ENCODE results near the gene GSTM3.
A peak's percentile ranks its signal among the peaks of the same experiment; 100 is the strongest.

The GSTM3 gene

DNA sequence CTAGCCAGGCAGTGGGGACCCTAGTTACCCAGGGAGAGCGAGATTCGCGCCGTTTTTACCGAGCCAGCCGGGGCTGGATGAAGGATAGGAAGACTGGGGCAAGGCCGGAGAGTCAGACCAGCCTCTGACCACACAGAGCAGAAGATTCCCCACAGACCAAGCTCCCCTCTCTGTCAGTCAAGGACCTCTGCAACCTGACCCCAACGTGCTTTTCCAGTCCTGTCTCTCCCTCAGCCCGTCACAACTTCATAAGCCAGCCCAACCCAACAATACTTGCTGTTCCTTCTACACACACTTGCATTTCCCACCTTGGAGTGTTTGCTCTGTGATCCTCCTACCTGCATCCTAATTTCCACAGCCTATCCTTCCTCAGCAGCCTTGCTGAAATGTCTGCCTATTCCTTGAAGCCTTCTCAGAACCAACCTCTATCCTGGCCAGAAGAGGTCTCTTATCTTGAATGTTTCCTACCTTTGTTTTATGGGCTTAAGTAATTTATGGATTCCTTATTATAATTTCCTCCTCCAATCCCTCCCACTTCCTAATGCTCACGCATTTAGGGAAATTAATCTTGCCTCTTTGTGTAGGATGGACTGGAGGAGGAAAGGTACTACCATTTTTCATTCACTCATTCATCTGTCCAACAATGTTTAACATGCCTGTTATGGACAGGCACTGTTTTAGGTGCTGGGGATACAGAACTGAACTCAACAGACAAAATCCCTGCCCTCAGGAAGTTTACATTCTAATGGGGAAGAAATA, at the start of gene GSTM3:
Gene GSTM3 (minus strand): TSS at position 424 of the 759 bp plus-strand sequence. CDS start 751 bp downstream, outside the sequence.
- DNase-seq (ENCODE audit: low read depth in 2 of 2, low spot score in 1 of 2) = no peak

DNA sequence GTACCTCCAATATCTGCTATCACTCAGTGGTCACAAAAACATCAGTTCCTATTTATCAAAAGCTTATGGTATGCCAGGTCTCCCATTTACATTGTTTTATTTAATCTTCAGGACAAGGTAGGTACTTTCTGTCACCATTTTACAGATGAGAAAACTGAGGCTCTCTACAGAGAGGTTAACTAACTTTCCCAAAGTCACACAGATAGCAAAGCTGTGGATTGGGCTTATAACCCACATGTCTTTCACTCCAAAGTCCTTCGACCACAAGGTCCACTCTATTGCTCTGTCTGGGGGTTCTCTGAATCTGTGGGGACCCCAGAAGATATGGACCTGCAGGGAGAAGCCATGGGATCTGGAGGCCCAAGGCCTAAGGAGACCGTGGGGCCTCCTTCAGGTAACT, 49.5 kb upstream of the GSTM3 start:
- DNase-seq (ENCODE audit: low read depth in 2 of 2, low spot score in 1 of 2) = no peak

DNA sequence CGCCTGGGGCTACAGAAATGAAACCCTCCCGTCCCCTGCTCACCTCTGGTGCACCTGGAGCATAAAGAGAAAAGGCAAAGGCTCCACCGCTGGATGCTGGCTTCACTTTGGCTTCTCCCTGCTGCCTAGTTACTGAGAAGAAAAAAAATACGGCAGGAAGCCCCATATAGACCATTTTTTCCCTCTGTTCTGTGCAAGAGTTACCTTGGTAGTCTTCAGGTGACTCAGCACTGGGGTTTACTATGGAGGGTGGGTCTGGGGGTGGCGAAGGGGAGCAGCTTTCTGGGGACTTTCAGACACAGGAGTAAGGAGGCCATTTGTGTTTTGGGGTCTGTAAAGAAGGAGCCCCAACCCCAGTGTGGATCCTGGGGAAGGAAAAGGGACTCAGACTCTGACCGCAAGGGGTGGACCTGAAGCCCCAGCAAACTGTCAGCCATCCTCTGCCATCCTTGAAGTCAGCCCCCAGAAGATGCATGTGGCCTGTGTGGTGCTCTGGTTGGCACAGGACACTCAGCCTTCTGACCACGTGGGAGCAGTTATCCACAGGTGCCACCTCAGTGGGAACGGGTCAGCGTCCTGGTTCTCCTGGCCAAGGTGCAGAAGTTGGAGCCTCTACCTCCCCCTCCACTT, 48.8 kb upstream of the GSTM3 start:
- DNase-seq (ENCODE audit: low read depth in 2 of 2, low spot score in 1 of 2) = no peak

DNA sequence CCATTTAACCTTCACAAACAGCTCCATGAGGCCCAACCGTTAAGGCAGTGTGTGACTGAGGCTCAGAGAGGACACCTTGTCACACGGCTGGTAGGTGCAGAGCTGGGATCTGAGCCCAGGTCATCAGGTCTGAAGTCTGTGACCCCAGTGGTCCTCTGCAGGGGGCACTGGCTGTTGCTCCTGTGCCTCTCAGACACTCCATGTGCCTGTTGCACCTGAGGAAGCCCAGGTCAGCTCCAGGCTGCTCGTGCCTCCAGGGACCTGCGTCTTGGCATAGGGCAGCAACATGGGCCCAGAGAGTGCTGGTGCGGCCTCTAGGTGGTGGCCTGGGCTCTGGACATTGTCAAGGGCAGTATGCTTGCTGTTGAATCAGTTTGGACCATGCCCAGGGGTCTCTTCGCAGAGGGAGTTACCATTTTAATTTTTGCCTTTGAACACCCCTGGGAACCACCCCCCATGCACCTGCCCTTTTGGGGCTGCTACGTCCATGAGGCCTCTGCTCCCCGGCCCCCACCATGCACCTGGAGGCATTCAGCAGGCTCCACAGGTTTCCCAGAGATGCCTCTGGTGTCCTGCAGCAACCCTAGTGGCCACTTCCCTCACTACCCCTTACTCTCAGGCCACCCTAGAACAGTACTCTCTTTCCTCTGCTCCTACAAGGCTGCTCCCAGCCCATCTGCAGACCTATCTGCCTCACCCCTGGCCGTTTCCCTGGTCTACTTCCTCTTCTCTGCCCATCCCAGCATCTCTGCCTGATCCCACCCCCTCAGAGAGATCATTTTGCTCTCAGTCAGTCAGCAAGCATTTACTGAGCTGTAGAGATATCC, 48.1 kb upstream of the GSTM3 start:
- no peak for DNase-seq (ENCODE audit: low read depth in 2 of 2, low spot score in 1 of 2)

DNA sequence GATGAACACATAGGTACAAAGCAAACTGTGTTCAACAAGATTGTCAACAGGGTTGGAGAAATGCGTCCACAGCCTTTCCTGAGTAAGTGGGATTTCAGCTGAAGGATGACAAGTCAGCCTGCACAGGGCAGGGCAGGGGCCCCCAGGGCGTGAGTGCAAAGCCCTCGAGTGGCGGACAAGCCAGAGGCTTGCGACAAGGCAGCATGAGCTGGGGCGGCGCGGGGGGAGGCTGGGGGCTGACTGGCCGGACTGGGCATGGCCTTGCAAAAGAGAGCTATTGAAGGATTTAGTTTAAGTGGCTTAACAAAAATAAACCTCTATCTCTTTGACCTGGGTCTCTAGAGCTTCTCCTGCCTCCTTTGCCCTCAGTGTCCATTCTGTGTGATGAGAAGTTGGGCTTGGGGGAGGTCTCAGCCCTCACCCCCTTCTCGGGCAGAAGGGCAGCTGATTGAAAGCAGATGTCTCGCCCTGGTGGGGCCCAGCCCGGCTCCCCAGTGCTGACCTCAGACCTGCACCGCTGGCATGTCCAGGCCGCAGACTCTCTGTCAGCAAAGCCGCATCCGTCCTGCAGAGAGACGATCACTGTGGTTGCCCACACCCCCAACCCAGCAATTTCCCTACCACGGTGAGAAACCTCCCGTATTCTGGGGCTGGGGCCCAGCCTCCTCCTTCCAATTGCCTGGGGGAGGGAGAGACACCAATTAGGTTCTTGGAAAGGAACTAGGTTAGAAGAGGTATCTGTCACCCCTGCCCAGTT, 47.2 kb upstream of the GSTM3 start:
- no peak for DNase-seq (ENCODE audit: low read depth in 2 of 2, low spot score in 1 of 2)

DNA sequence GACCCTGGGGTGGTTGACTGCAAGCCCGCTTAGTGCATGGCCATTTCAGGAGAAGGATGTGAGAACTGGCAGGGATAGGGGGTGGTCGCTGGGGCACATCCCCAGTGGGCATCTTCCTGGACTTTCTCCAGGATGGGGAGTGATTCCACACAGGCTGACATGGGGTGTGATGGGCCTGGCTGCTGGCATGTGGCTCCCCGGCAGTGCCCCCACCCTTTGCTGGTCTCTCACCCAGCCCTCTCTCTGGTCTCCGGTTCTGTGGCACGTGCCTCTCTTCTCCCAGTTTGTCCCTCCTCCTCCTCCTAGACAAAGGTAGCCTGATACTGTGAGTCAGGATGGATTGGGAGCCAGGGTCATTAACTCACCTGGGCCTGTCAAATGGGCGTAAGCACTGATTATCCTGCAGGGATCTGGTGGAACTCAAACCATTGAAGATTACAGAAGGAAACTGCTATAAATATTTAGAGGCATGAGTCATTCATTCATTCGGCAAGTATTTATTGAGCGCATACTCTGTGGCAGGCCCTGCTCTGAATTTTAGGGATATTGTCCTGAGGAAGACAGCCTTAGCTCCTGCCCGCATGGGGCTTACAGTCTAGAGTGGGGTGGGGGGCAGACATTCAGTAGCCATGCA, 46.5 kb upstream of the GSTM3 start:
- no peak for DNase-seq (ENCODE audit: low read depth in 2 of 2, low spot score in 1 of 2)

DNA sequence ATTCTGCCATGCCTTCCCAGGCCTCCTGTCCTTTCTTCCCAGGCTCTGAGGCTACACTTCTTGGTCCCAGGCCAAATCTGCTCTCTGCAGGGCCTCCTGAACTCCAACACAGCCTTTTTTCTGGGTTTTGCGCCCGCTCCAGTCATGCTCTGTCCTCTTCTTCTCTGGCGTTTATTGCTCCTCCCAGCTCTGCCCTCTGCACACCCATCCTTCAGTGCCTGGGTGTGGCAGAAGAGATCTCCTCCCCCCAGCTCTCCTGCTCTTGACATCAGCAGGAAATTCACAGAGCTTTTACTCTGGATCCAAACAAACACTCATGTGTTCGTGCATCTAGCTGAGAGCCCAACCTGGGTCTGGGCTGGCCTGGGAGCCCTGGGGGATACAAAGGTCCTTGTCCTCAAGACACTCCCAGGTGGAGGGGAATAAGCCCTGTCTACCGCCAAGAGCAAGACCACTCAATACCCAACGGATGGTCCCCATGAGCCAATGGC, 45.7 kb upstream of the GSTM3 start:
- DNase-seq (ENCODE audit: low read depth in 2 of 2, low spot score in 1 of 2) = no peak

DNA sequence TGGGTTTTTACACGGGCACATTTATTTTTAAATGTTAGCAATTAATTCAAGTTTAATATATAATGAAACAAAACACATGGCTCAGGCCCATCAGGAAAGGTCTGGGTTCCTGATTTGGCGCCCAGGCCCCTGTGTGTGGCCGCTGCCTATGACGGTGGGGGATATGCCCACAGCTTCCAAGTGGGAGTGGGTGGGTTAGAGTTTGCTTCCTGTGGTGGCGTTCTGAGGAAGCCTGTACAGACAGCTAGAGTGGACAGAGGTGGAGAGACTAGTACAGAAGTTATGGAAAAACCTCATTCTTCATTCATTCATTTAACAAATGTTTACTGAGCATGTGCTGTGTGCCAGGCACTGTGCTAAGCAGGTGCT, 45.3 kb upstream of the GSTM3 start:
- no peak for DNase-seq (ENCODE audit: low read depth in 2 of 2, low spot score in 1 of 2)

DNA sequence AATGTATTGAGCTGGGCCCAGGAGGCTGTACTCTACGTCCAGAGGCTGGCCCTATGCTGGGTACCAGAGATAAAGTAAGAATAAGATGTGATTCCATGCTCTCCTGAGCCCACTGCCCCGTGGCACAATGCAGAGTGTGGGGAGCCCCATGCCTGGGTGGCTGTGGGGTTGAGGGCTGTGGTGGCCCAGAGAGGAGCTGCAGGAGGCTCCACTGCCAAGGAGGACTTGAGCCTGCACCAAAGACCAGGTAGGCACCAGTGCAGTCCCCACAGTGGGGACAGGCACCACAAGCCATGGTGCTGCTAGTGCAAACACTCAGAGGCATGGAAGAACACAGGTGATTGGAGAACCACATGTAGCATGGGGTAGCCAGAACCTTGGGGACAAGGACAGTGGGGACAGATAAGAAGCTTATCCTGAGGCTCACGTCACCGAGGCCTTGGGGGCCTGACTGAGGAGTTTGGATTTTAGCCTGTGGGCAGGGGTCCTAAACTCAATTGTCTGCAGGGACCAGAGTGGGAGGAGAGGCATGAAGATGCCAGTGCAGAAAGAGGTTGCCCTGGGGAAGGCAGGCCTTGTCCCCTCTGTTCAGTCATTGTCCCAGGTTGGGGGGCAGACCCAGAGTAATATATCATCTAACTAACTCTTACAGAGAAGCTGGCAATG, 44.7 kb upstream of the GSTM3 start:
- DNase-seq (ENCODE audit: low read depth in 2 of 2, low spot score in 1 of 2) = no peak

DNA sequence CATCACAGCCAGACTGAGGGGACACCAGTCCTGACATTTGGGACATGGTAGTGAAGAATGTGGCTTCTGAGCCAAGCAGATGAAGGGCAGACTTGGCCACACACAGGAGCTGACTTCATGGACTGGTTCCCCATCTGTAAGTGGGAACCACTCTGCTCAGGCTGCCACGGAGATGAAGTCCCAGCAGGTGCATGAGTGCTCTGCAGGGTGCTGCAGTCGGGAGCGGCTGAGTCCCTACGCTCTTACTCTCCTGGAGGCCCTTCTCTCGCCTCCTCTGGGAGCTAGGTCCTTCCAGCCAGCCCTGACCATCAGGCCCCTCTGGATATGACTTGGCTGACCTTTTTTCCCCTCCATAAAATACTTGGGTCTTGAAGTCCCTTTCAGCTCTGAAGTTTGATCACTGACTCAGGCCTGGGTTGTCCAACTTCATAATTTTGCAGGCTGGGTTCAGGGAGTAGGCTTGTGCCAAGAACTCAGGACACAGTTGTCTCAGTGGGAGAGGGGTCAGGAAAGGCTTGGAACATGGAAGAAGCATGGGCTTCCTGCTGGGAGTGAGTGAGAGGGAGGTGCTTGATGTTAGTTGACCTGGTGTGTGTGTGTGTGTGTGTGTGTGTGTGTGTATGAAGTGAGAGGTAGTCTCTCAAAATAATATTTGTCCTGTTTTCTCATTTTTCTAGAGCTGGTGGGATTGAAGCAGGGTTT, 43.9 kb upstream of the GSTM3 start:
- DNase-seq (ENCODE audit: low read depth in 2 of 2, low spot score in 1 of 2) = no peak

DNA sequence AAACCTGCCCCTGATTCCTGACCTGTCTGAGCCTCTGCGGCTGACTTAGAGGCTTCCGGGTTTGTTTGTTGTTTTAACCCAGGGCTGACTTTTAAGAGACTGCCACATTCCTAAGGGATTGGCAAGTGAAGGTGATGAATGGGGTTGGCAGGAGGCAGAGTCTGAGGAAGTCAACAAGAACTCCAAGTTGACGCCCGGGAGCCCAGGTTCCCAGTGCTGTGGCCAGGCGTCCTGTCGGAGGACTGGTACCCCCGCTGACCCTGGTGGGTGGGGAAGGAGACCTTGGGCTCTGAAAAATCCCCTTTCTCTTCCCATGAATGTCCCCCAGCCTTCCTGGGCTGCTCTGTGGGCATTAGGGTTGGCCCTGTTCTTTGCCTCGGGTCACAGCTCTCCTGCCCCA, 42.6 kb upstream of the GSTM3 start:
- no peak for DNase-seq (ENCODE audit: low read depth in 2 of 2, low spot score in 1 of 2)

DNA sequence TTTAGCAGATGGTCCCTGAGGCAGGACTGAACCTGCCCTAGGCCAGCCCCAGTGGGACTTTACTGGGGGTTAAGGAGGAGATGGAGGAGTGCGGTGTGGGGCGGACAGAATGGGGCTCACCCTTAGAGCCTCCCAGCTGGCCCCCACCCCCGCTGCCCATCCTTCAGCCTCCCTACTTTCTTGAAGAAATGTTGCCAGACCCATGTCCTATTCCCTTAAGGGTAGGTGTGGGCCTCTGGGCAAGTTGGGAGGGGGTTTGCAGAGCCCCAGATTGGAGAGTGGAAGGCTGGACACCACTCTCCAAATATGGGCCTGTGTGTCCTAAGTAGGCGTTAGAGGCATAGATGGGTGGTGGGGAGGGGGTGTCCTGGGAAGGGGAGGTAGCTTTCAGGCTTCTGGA, 42.1 kb upstream of the GSTM3 start:
- no peak for DNase-seq (ENCODE audit: low read depth in 2 of 2, low spot score in 1 of 2)

DNA sequence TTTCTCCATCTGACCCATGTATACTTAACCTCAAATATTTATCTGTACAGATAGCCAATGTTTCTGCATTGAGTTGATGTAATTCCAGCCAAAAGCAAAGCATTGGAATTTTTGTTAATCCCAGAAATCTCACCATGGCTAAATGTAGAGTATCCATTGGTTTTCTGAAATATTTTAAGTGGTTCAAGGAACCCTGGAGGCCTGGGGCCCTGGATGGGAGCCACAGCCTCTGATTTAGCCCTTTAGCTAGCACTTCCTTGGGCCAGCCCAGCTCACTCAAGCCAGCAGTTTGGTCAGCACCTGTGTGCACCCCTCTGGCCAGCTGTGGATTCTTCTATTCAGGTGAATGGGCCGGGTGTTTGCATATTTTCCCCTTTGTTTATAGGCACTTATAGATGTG, 41.7 kb upstream of the GSTM3 start:
- no peak for DNase-seq (ENCODE audit: low read depth in 2 of 2, low spot score in 1 of 2)

DNA sequence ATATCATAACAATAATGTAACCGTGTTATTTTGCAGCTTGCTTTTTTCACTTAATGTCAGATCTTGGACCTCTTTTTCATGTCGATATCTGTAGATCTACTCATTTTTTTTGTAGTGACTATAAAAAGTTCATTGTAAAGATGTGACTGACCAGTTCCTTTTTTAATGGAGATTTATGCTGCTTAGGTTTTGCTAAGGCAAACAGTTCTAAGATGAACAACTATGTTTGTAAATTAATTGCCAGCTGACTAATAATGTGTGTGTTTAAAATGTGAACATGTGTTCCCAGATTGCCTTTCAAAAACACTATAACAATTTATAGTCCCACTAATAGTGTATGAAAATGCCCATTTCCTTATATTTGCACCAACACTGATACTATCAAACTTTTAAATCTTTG, 41.0 kb upstream of the GSTM3 start:
- DNase-seq (ENCODE audit: low read depth in 2 of 2, low spot score in 1 of 2) = no peak

DNA sequence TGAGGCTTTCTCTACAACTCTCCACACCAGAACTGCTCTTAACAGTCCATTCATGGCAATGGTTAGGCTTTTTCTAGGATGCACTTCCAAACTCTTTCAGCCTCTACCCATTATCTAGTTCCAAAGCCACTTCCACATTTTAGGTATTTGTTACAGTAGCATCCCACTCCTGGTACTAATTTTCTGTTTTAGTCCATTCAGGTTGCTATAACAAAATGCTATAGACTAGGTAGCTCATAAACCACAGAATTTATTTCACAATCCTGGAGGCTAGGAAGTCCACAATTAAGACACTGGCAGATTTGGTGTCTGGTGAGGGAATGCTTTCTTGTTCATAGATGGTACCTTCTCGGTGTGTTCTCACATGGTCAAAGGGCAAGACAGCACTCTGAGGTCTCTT, 40.1 kb upstream of the GSTM3 start:
- no peak for DNase-seq (ENCODE audit: low read depth in 2 of 2, low spot score in 1 of 2)

DNA sequence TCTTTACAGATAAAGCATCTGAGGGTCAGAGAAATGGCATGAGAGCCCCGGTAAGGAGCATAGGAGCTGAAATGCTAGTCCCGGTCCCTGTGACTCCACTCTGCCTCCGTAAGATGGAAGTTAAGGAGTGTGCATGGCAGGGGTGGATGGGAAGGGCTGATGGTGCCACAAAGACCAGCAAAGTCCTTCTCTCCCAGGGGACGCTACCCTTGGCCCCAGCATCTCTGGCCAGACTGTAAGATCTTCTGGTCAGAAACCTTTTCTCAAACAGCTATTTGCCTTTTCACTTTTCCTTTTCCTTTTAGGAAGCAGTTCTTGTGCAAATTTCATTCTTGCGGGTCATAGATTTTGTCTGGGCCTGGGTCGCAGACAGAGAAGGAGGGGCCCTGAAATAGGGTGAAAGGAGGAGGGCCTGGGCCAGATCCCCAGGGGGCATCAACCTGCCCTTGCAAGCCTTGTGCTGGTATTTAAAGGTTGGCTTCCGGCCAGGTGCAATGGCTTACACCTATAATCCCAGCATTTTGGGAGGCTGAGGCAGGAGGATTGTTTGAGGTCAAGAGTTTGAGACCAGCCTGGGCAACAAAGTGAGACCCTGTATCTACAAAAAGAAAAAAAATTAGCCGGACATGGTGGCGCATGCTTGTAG, 37.3 kb upstream of the GSTM3 start:
- no peak for DNase-seq (ENCODE audit: low read depth in 2 of 2, low spot score in 1 of 2)

DNA sequence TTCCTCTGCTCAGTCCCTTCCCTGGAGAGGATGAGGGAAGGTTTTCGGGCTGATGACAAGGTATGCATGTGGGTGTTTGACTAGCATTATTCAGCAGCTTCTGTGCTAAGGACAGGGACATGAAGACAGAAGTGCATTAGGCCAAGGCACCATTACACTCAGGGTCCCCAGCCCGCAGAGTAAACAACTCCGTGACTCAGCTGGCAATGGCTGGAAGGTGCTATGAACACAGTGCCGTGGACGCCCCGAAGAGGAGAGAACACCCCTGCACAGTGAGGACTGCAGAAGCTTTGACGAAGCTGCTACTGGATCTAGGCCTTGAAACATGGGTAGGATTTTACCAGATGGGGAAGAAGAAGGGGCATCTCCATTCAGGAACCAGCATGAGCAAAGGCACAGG, 36.6 kb upstream of the GSTM3 start:
- DNase-seq (ENCODE audit: low read depth in 2 of 2, low spot score in 1 of 2) = no peak

DNA sequence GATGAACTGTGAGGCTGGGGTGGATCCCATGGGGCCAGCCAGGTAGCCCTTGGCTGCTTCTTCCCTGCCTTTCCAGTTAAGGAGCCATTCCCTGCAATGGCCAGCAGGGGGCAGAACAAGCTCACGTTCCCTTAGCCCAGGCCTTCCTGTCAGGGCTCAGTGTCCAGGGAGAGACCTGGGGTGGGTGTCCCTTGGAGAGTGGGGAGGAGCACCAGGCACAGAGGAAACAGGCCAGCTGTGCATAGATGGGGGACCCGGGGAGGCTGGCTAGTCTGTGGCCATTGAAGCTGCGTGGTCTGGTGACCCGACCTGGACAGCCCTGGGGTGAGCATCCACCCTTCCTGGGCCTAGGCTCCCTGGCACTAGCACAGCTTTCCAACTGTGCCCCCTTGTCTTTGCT, 36.1 kb upstream of the GSTM3 start:
- peak; percentile 52 to 64 for DNase-seq (ENCODE audit: low read depth in 2 of 2, low spot score in 1 of 2)

DNA sequence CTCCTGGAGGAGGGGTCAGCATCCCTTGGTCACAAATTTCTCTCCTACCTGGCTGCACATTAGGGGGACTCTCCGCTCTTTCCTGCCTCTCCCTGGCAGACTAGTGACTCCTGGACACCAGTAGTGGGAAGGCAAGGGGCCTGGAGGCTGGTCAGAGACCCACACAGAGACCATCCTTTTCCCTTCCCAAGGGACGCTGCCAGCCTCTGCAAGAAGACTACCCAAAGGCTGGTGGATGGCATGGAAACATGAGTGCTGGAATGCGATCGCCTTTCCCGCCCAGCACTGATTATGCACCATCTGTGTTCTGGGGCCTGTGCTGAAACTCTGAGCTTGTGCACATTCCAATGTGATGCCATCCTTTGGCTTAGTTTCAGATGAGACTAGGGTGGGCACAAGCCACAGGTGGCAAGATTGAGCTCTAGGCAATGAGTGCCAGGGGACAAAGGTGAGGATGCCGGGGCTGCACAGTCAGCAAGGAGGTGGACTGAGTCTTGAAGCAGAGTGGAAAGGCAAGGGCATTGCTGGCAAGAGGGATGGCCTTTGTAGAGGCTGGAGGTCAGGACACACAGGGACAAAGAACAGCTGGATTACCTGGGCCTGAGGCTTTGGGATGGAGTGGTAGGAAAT, 35.5 kb upstream of the GSTM3 start:
- no peak for DNase-seq (ENCODE audit: low read depth in 2 of 2, low spot score in 1 of 2)
